ENCODE data around the gene MYO3B. TPM values are rescaled to one million over a fixed set of nuclear protein-coding genes. Genes with fewer than 3 reads are reported as not detected.

Gene MYO3B
- total RNA-seq, 1 experiment from 2014 or later: 0.09 TPM

DNA sequence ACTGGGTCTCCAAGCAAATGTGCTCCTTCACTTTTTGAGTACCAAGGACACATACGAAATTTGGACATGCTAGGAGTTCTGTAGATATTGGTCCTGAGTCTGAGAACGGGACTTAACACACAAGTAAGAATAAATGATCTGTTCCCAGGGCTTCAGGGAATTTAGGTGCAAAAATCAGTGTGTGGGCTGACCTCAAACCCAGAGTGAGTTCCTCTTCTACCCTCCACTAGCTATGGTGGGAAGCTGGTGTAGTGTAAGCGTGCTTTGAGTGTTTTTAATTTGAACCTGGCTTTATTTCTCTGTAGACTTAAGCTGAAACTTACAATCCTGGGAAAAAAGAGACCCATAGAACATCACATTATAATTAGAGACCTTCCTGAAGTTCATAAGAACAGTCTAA is 50.5 kb downstream of the MYO3B start:
- Mint-ChIP-seq H3K9me3 (ENCODE audit: unreplicated experiment) (no peaks in the 10 kb centered on the region), H3K4me3 (ENCODE audit: unreplicated experiment) (no peak overlapping the region), H3K4me1 (ENCODE audit: low read depth, unreplicated experiment) (no peaks in the 10 kb centered on the region), H3K27ac (ENCODE audit: unreplicated experiment) (no peak overlapping the region), H3K36me3 (ENCODE audit: insufficient read depth, unreplicated experiment) (no peaks in the 10 kb centered on the region), H3K27me3 (ENCODE audit: insufficient read depth, unreplicated experiment) (no peaks in the 10 kb centered on the region)
- H3K36me3 ChIP-seq (ENCODE audit: control insufficient read depth, insufficient read depth, low read length): no peaks in the 10 kb centered on the region
- H3K4me1 ChIP-seq: no peaks in the 10 kb centered on the region
- no TSS peak for BruUV-seq (replicated peaks)
- intact Hi-C loops (cut with micrococcal nuclease; ENCODE audit: unreplicated experiment): no loop called here
- DNase-seq: no peak
- POLR2A ChIA-PET: no interaction called here
- no peaks in the 10 kb centered on the region for H3K9me3 ChIP-seq
- TF ChIP-seq, protein P1, sequence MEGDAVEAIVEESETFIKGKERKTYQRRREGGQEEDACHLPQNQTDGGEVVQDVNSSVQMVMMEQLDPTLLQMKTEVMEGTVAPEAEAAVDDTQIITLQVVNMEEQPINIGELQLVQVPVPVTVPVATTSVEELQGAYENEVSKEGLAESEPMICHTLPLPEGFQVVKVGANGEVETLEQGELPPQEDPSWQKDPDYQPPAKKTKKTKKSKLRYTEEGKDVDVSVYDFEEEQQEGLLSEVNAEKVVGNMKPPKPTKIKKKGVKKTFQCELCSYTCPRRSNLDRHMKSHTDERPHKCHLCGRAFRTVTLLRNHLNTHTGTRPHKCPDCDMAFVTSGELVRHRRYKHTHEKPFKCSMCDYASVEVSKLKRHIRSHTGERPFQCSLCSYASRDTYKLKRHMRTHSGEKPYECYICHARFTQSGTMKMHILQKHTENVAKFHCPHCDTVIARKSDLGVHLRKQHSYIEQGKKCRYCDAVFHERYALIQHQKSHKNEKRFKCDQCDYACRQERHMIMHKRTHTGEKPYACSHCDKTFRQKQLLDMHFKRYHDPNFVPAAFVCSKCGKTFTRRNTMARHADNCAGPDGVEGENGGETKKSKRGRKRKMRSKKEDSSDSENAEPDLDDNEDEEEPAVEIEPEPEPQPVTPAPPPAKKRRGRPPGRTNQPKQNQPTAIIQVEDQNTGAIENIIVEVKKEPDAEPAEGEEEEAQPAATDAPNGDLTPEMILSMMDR (IDR thresholded peaks at IDR 0.05; ENCODE audit: insufficient read depth in 1 of 2, low read depth in 1 of 2, low read length in 1 of 2, severe bottlenecking in 1 of 2, unreplicated experiment in 1 of 2): no peak
- no peaks in the 10 kb centered on the region for H3K27me3 ChIP-seq (replicated peaks; ENCODE audit: control insufficient read depth, insufficient read depth, low read length)
- CTCF ChIA-PET: no interaction called here
- H3K4me3 ChIP-seq (ENCODE audit: low read depth, low read length): no peak overlapping the region

DNA sequence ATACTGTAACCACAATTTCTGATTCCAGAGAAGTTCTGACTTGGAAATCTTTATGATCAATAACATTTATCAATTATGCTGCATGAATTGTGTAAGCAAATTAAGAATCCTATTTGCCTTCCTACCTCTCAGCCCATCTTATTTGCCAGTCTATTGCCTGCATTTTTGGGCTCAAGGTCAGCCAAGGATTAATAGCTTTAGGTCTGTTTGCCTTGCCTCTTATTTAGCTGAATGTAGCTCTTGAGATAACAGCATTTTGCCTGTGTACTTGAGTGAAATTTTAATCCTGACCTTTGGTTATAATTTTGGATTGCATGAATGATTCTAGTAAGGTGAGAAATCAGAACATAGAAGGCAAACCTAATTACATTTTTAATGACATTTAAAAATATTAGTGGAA is 51.2 kb downstream of the MYO3B start:
- H3K27me3 Mint-ChIP-seq (ENCODE audit: insufficient read depth, unreplicated experiment): no peaks in the 10 kb centered on the region
- Histone ChIP-seq H3K4me3 (ENCODE audit: low read depth, low read length) (no peak overlapping the region), H3K4me1 (no peaks in the 10 kb centered on the region), H3K36me3 (ENCODE audit: control insufficient read depth, insufficient read depth, low read length) (no peaks in the 10 kb centered on the region), H3K27me3 (replicated peaks; ENCODE audit: control insufficient read depth, insufficient read depth, low read length) (no peaks in the 10 kb centered on the region), H3K9me3 (no peaks in the 10 kb centered on the region)
- H3K27ac Mint-ChIP-seq (ENCODE audit: unreplicated experiment): no peak overlapping the region
- H3K36me3 Mint-ChIP-seq (ENCODE audit: insufficient read depth, unreplicated experiment): no peaks in the 10 kb centered on the region
- BruUV-seq (replicated peaks): no TSS peak
- CTCF ChIA-PET: no interaction called here
- DNase-seq: no peak
- POLR2A ChIA-PET: interaction anchor here (0.5 kb wide), 1 partner anchor 27 kb away, joined by 3 read pairs; no protein-coding TSS in a partner anchor
- intact Hi-C loops (cut with micrococcal nuclease; ENCODE audit: unreplicated experiment): no loop called here
- TF ChIP-seq, protein P1 (IDR thresholded peaks at IDR 0.05; ENCODE audit: insufficient read depth in 1 of 2, low read depth in 1 of 2, low read length in 1 of 2, severe bottlenecking in 1 of 2, unreplicated experiment in 1 of 2): no peak
- no peaks in the 10 kb centered on the region for H3K4me1 Mint-ChIP-seq (ENCODE audit: low read depth, unreplicated experiment)
- H3K9me3 Mint-ChIP-seq (ENCODE audit: unreplicated experiment): no peaks in the 10 kb centered on the region
- no peak overlapping the region for H3K4me3 Mint-ChIP-seq (ENCODE audit: unreplicated experiment)

DNA sequence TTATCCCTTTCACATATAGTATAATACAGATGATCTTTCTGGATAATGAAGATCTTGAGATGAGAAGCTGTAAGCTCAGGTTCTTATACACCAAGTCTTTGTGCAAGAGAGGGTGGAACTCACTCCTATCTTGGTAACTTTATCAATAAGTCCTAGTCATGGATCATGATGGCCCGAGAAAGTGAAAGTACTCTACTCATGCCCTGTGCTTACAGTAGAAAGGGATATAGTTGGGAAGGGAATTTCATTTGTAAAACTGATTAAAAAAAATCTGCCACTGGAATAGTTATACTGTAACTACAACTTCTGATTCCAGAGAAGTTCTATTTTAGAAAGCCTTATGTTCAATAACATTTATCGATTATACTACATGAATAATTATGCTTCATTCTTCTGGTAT is 51.8 kb downstream of the MYO3B start:
- no peaks in the 10 kb centered on the region for H3K36me3 Mint-ChIP-seq (ENCODE audit: insufficient read depth, unreplicated experiment)
- CTCF ChIA-PET: no interaction called here
- BruUV-seq (replicated peaks): no TSS peak
- no peaks in the 10 kb centered on the region for H3K27me3 ChIP-seq (replicated peaks; ENCODE audit: control insufficient read depth, insufficient read depth, low read length)
- TF ChIP-seq, protein P1 (IDR thresholded peaks at IDR 0.05; ENCODE audit: insufficient read depth in 1 of 2, low read depth in 1 of 2, low read length in 1 of 2, severe bottlenecking in 1 of 2, unreplicated experiment in 1 of 2): no peak
- no peak overlapping the region for H3K27ac Mint-ChIP-seq (ENCODE audit: unreplicated experiment)
- DNase-seq: no peak
- no peaks in the 10 kb centered on the region for H3K9me3 Mint-ChIP-seq (ENCODE audit: unreplicated experiment)
- no peaks in the 10 kb centered on the region for H3K27me3 Mint-ChIP-seq (ENCODE audit: insufficient read depth, unreplicated experiment)
- intact Hi-C loops (cut with micrococcal nuclease; ENCODE audit: unreplicated experiment): loop anchor here (10.0 kb wide), 1 partner anchor 295 kb away; no protein-coding TSS in a partner anchor
- no peaks in the 10 kb centered on the region for H3K36me3 ChIP-seq (ENCODE audit: control insufficient read depth, insufficient read depth, low read length)
- H3K4me1 ChIP-seq: no peaks in the 10 kb centered on the region
- H3K9me3 ChIP-seq: no peaks in the 10 kb centered on the region
- H3K4me3 Mint-ChIP-seq (ENCODE audit: unreplicated experiment): no peak overlapping the region
- H3K4me1 Mint-ChIP-seq (ENCODE audit: low read depth, unreplicated experiment): no peaks in the 10 kb centered on the region
- H3K4me3 ChIP-seq (ENCODE audit: low read depth, low read length): no peak overlapping the region
- POLR2A ChIA-PET: interaction anchor here (0.5 kb wide), 1 partner anchor 26 kb away, joined by 3 read pairs; no protein-coding TSS in a partner anchor

Measured in Caco-2 (cell line).